GM18951 (cell line): ENCODE measurements around the gene RTL5.
"Not testable (repeated sequence)": the region's sequence is repeated elsewhere in the genome, so short reads cannot be mapped to it uniquely, and the experiment has no call there.

Experiments
- POLR2A ChIP-seq: IDR thresholded peaks from 4 replicates; pipeline ENCODE4 v1.6.1; 2011; ENCODE audit warnings: mild to moderate bottlenecking; ENCODE audit not compliant: insufficient read length, insufficient read depth; ENCODE audit errors: extremely low read depth
- in situ Hi-C: fragments of 300-500 bp; cut with MboI; formaldehyde crosslinking; loops from one replicate; pipeline ENCODE4 v1.12.0; 2022; ENCODE audit warnings: low sequenced_read_pairs, mixed read lengths, inconsistent platforms; ENCODE audit not compliant: unreplicated experiment

RTL5 gene

GRCh38 chrX:72131317-72132294 lies at the start of gene RTL5:
Gene RTL5 (minus strand): TSS chrX:72131915.
- in situ Hi-C loops, result no loop called here
- no peak for TF ChIP-seq POLR2A

- TF ChIP-seq POLR2A, result no peak
- in situ Hi-C loops, result no loop called here
These were observed 48.8 kb upstream of the RTL5 start for GRCh38 chrX:72180539-72180938.

GRCh38 chrX:72176981-72177380 lies 45.3 kb upstream of the RTL5 start:
- TF ChIP-seq POLR2A, result no peak
- in situ Hi-C loops, result no loop called here

GRCh38 chrX:72176289-72176688 lies 44.6 kb upstream of the RTL5 start:
- in situ Hi-C loops, result not testable (repeated sequence)

- in situ Hi-C loops, result no loop called here
- TF ChIP-seq POLR2A, result no peak
These were observed 37.5 kb upstream of the RTL5 start for GRCh38 chrX:72169008-72169728.

- in situ Hi-C loops, result no loop called here
These were observed 33.8 kb upstream of the RTL5 start for GRCh38 chrX:72165551-72165950.

GRCh38 chrX:72159769-72160168 lies 28.1 kb upstream of the RTL5 start:
- no peak for TF ChIP-seq POLR2A
- in situ Hi-C loops, result no loop called here

More at GRCh38 chrX:72165551-72165950, 33.8 kb upstream of the RTL5 start:
- no peak for TF ChIP-seq POLR2A

- in situ Hi-C loops, result no loop called here
These were observed 27.1 kb upstream of the RTL5 start for GRCh38 chrX:72158773-72159172.

GRCh38 chrX:72146527-72146926 lies 14.8 kb upstream of the RTL5 start:
- in situ Hi-C loops, result no loop called here
- no peak for TF ChIP-seq POLR2A

More at GRCh38 chrX:72158773-72159172, 27.1 kb upstream of the RTL5 start:
- TF ChIP-seq POLR2A, result no peak

- TF ChIP-seq POLR2A, result no peak
- in situ Hi-C loops, result no loop called here
These were observed 13.5 kb upstream of the RTL5 start for GRCh38 chrX:72145181-72145580.

GRCh38 chrX:72143609-72143907 lies 11.8 kb upstream of the RTL5 start:
- in situ Hi-C loops, result no loop called here
- no peak for TF ChIP-seq POLR2A

GRCh38 chrX:72142794-72143608 lies 11.3 kb upstream of the RTL5 start:
- in situ Hi-C loops, result no loop called here
- no peak for TF ChIP-seq POLR2A

- TF ChIP-seq POLR2A, result no peak
- in situ Hi-C loops, result no loop called here
These were observed 10.5 kb upstream of the RTL5 start for GRCh38 chrX:72142094-72142793.
